PC-9 (cell line): ENCODE results near the gene PRKAR2B.

Source experiments
- CTCF ChIP-seq: fragments of 200-600 bp; sonication (generic); conservative IDR thresholded peaks from 2 replicates; pipeline ENCODE4 v1.6.1; 2017; ENCODE audit warnings: mixed run types, antibody characterized with exemption, mild to moderate bottlenecking, moderate library complexity
- EZH2 ChIP-seq: fragments of 200-600 bp; sonication (generic); IDR thresholded peaks from 2 replicates; pipeline ENCODE4 v1.8.0; 2017; ENCODE audit warnings: antibody characterized with exemption, low read depth

- TF ChIP-seq CTCF (no peak), EZH2 (no peak)
Observed at GRCh38 chr7:107113866-107114265, 69.4 kb downstream of the PRKAR2B start.
